Muscle layer of duodenum (tissue), 2 donors: ENCODE data around the gene KCNS1.

Experiments
- H3K27ac ChIP-seq: one replicate; pipeline ENCODE4 v1.7.0; 2013; ENCODE audit warnings: mild to moderate bottlenecking, low read length
- H3K27me3 ChIP-seq: one replicate; pipeline ENCODE4 v1.7.0; 2013; ENCODE audit warnings: low read depth, mild to moderate bottlenecking, control low read depth, low read length
- H3K36me3 ChIP-seq, 2 donors: one replicate each; pipeline ENCODE4 v1.7.0; 2013; ENCODE audit warnings: low read length in 2 of 2, control low read depth in 1 of 2, mild to moderate bottlenecking in 1 of 2; ENCODE audit not compliant: insufficient read depth in 2 of 2, control insufficient read depth in 1 of 2
- H3K4me1 ChIP-seq, 2 donors: one replicate each; pipeline ENCODE4 v1.7.0; 2013; ENCODE audit warnings: low read length in 2 of 2, mild to moderate bottlenecking in 2 of 2, control low read depth in 1 of 2, moderate library complexity in 1 of 2; ENCODE audit not compliant: insufficient read depth in 2 of 2, control insufficient read depth in 1 of 2
- H3K4me3 ChIP-seq, 2 donors: one replicate each; pipeline ENCODE4 v1.7.0; 2013; ENCODE audit warnings: low read length in 2 of 2, low read depth in 1 of 2, mild to moderate bottlenecking in 1 of 2
- H3K9me3 ChIP-seq, 2 donors: one replicate each; pipeline ENCODE4 v1.7.0; 2013; ENCODE audit warnings: low read length in 2 of 2, control low read depth in 1 of 2, mild to moderate bottlenecking in 1 of 2; ENCODE audit not compliant: control insufficient read depth in 1 of 2
- donor health status: healthy.

The KCNS1 gene

DNA sequence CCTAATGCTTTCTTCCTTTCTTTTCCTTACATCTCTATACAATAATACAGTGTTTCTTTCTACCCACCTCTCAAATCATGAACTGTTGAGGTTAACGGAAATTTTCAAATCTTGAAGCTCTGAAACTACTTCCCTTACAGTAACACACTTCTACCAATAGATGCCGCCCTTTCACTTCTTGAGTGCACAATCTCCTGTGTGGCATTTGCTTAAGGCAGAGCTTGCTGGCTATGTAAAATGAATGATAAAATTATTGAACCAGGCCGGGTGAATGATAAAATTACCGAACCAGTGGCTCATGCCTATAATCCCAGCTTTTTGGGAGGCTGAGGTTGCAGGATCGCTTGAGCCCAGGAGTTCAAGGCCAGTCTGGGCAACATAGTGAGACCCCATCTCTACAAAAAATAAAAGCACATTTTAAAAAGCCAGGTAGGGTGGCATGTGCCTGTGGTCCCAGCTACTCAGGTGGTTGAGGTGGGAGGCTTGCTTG lies 56.8 kb downstream of the KCNS1 start:
- Histone ChIP-seq H3K27ac (no peak overlapping the region), H3K36me3 (no peaks in the 10 kb centered on the region), H3K4me1 (peaks cover 0 to 3% of the 10 kb centered on the region in 2 donors), H3K4me3 (no peak overlapping the region), H3K27me3 (no peaks in the 10 kb centered on the region), H3K9me3 (no peaks in the 10 kb centered on the region)

DNA sequence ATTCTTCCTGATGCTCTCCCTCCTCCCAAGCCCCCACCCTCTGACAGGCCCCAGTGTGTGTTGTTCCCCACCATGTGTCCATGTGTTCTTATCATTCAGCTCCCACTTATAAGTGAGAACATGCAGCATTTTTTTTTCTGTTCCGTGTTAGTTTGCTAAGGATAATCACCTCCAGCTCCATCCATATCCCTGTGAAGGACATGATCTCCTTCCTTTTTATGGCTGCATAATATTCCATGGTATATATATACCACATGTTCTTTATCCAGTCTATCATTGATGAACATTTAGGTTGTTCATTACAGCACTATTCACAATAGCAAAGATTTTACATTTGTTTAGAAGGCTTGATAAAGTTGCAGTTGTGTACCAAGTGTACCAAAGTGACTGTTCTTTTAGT lies 57.9 kb downstream of the KCNS1 start:
- Histone ChIP-seq H3K27me3 (no peaks in the 10 kb centered on the region), H3K4me1 (peaks cover 0 to 3% of the 10 kb centered on the region in 2 donors), H3K36me3 (no peaks in the 10 kb centered on the region), H3K4me3 (no peak overlapping the region), H3K9me3 (no peaks in the 10 kb centered on the region), H3K27ac (no peak overlapping the region)
